ENCODE results near the gene PLSCR3.
"Not testable (repeated sequence)": the region's sequence is repeated elsewhere in the genome, so short reads cannot be mapped to it uniquely, and the experiment has no call there.

The PLSCR3 gene

DNA sequence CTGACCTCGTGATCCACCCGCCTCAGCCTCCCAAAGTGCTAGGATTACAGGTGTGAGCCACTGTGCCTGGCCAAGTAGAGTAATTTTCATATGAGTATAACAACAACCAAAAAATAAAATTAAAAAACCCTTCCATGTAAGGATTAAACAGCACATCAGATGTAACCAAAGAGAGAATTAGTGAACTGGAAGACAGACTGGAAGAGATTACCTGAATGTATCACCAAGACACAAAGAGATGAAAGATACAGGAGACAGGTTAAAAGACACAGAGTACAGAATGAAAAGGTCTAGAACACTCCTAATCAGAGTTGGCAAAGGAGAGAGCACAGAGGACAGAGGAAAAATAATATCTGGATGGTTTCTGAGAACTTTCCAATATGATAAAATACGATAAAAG is 15.2 kb downstream of the PLSCR3 start:
- DNase-seq = no peak

DNA sequence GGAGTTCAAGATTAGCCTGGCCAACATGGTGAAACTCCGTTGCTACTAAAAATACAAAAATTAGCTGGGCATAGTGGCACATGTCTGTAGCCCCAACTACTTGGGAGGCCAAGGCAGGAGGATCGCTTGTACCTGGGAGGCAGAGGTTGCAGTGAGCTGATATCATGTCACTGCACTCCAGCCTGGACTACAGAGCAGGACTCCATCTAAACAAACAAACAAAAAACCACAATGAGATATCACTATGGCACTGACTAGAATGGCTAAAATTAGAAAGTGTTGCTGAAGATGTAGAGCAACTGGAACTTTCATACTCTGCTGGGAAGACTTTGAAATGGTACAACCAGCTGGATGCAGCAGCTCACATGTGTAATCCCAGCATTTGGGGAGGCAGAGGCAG is 20.0 kb downstream of the PLSCR3 start:
- DNase-seq = no peak

DNA sequence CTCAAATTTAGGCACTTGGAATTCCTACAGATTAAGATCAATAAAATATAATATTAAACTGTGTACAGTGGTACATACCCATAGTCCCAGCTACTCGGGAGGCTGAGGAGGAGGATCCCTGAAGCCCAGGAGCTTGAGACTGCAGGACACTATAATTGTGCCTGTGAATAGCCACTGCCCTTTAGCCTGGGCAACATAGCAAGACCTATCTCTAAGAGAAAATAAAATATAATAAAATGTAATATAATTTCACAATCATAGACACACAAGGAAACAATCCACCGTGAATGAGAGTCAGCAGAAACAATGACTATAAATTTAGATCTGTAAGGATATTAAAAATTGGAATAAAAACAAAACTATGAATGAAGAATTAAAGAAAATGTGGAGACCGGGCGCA is 23.5 kb downstream of the PLSCR3 start:
- no peak for DNase-seq

DNA sequence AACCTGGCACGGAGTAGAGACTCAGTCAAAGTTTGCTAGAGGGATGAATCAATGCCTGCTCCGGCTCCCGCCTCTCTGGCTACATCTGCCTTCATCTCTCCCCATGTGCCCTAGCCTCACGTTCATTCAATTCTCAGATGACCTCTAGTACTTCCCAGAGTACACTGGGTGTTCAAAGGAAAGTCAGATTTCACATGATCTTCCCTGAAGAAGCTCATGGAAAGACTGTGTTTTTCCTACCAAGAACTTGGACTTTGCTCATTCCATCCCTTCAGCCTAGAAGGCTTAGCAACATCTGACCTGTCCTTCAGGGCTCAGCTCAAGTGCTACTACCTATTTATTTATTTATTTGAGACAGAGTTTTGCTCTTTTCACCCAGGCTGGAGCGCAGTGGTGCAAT is 24.5 kb downstream of the PLSCR3 start:
- DNase-seq = no peak

DNA sequence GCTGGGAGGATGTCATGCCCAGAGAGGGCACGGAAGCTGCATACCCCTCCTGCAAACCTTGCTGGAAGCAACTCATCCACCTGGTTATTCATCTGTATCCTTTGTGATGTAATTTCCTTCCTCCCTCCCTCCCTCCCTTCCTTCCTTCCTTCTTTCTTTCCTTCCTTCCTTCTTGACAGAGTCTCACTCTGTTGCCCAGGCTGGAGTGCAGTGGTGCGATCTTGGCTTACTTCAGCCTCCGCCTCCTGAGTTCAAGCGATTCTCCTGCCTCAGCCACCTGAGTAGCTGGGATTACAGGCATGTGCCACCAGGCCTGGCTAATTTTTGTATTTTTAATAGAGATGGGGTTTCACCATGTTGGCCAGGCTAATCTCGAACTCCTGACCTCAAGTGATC is 25.7 kb downstream of the PLSCR3 start:
- DNase-seq = not testable (repeated sequence)

DNA sequence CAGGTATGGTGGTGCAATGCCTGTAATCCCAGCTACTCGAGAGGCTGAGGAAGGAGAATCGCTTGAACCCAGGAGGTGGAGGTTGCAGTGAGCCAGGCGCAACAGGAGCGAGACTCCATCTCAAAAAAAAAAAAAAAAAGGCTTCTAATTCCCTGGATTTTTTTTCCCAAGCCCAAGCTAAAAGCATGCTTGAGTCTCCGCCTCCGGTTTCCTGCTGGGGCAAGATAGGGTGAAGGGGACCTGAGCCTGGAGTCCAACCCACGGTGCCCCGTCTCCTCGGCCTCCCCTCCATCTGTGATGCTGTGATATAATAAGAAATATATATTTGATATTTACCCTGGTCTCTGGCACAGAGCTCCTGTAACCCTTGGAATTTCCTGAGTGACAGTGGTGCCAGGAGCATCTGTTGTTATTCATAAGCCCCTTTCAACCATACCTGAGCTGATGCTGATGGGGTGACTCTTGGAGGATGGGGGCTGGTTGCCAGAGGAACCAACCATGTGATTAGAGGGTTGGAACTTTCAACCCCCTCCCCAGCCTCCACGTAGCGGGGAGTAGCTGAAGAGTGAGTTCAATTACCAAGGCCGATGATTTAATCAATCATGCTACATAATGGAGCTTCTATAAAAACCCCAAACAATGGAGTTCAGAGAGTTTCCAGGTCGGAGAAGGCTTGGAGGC is 26.3 kb downstream of the PLSCR3 start:
- DNase-seq = no peak

DNA sequence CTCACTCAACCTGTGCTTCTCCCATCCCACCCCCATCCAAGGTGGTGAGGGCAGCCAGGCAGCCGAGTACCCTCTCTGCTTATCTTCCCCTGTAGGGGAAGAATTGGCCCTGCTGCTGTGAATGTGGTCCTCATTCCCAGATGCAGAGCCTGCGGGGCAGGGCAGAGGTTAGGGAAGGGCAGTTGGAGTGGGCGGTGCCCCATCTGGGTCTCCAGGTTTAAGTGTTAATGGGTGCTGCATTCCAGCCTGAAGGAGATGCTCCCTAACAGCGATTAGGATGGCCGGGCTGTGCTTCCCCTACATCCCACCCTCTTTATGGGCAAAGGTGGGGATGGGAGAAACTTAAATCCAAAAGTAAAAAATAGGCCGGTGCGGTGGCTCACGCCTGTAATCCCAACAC is 27.2 kb downstream of the PLSCR3 start:
- DNase-seq = no peak

DNA sequence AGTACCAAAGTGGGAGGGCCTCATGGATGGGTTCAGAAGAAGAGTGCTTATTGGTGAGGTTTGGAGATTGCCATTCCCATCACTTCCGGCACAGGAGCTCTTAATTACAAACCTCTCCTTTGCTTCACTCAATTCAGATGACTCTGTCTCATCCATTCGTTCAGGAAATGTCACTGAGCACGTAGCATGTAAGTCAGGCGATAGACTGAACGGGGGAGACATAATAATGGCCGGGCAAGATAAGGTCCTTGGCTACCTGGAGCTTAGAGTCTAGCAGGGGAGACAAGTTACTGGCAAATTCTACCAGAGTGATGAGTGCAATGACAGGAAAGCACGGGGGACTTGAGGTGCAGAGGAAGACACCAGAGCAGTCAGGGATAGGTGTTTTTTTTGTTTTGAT is 28.4 kb downstream of the PLSCR3 start:
- not testable (repeated sequence) for DNase-seq

DNA sequence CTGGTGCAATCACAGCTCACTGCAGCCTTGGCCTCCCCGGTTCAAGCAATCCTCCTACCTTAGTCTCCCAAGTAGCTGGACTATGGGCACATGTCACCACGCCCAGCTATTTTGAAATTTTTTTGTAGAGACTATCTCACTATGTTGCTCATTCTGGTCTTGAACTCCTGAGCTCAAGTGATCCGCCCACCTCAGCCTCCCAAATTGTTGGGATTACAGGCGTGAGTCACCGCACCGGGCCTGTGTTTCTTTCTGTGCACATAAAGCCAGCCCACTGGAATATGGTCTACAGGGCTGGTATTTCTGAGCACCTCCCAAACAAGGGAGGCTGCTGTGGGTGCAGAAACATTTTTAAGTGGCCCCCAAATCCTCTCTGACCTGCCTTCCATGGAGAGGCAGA is 31.0 kb downstream of the PLSCR3 start:
- no peak for DNase-seq

DNA sequence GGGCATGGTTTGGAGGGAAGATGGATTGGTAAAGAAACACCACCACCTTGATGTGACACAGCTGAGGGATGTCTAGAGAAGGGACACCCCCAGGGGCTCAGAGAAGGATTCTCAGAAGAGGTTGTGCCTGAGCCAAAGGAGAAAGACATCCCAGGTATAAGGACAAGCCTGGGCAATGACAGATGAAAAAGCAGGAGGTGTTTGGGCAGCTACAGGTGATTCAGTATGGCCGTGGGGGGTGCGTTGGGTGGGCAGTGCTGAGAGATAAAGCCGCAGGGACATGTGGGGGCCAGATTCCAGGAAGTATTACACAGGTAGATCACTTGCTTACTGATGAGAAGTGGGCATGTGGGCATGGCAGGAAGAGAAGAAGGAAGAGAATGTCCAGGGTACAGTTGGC is 32.4 kb downstream of the PLSCR3 start:
- DNase-seq = no peak

DNA sequence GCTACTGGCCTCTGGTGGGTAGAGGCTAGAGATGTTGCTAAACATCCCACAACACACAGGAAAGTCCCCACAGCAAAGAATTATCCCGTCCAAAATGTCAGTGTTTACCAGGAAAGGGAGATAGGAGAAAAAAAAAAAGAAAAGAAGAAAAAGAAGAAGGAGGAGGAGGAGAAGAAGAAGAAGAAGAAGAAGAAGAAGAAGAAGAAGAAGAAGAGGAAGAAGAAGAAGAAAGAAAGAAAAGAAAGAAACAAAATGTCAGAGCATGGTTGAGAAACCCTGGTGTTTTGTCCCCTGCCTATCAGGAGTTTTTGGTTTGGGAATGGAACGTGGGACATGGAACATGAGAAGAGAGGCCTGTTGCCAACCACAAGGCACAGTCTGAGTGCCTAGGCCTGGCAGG is 36.9 kb downstream of the PLSCR3 start:
- DNase-seq = no peak

DNA sequence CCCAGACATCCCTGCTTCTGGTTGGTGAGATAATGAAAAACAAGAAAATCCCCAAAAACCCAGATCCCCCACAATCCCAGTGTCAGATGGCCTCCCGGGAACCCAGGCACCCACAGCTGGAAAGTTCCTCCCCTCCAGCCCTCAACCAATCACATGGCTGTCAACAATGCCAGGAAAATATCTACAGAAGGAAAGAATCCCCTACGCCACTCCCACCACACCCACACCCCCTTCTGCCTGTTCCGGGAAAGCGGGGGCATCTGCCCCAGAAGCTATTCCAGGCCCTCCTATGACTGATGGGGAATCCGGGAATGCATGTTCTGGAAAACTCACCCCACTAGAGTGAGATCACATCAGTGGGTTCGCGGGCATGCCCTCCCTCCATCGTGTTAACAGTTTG is 37.6 kb downstream of the PLSCR3 start:
- no peak for DNase-seq

DNA sequence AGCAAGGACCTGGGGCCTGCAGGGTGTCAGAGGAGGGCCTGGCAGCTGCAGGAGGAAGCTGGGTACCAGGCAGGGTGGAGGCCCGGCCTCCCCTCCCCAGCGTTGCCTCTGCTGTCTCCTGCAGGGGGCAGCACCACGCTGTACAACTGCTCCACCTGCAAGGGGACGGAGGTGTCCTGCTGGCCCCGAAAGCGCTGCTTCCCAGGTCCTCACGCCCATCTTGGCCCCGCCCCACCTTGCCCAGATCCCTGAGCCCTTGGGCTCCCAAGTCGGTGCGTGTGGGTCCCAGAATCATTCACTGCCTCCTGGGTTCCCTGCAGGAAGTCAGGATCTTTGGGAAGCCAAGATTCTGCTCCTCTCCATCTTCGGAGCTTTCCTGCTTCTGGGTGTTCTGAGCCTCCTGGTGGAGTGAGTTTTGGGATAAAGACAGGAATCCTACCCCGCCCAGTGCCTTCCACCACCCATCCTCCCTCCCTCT is 38.2 kb downstream of the PLSCR3 start:
- DNase-seq = peak; percentile 84

DNA sequence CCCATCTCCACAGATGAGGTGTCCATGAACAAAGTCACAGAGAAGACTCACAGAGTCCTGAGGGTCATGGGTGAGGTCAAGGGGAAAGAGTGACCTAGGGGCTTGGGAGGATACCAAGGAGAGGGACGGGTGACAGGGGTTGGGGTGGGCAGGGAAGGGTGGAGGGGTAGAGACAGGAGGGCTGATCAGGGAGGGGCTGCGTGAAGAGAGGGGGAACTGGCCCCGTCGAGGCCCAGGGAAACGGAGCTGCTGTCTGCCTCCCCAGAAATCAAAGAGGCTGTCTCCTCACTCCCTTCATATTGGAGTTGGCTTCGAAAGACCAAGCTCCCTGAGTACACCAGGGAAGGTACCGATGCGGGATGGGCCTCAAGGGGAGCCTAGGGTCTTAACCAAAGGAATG is 38.8 kb downstream of the PLSCR3 start:
- DNase-seq = no peak

DNA sequence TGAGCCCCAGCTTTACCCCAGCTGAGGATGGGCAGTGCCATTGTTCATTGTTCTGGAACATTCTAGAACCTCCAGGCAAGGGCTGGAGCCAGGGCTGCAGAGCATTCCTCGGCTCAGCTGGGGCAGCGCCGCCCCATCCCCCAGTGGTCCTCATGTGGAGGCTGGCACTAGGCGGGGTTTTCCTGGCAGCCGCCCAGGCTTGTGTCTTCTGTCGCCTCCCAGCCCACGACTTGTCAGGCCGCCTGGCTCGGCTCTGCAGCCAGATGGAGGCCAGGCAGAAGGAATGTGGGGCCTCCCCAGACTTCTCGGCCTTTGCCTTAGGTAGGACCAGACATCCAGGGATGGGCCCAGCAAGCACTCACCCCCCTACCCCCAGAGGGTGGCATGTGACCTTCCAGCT is 39.3 kb downstream of the PLSCR3 start, which contains the start of gene TMEM95:
Gene TMEM95, plus strand, starts transcription at position 104 of the 400 bp plus-strand sequence. Its CDS starts 49 bp downstream, at position 153.
- no peak for DNase-seq

DNA sequence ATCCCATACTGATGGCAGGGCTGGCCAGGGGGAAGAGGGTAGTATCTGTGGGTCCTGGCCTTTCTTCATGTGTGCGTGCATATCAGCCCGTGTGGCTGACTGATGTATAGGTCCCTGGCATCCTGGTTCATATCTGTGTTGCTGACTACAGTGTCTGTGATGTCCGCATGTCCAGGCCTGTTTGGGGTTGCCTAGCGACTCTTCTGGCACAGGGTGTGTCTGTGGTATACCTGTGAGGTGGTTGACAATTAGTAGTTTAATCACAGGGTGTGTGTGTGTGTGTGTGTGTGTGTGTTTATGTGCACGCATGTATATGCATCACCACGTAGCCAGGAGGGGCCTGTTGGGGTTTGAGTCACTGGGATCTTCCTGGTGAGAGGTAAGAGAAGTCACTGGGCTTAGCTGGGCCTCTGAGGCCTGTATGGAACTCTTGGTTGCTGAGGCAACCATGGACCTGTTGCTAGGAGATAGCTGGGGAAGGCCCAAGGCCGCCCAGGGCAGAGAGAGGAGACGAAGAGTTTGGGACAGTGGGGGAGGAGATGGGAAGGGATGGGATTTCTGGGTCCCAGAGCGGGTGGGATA is 40.0 kb downstream of the PLSCR3 start:
- DNase-seq = no peak

DNA sequence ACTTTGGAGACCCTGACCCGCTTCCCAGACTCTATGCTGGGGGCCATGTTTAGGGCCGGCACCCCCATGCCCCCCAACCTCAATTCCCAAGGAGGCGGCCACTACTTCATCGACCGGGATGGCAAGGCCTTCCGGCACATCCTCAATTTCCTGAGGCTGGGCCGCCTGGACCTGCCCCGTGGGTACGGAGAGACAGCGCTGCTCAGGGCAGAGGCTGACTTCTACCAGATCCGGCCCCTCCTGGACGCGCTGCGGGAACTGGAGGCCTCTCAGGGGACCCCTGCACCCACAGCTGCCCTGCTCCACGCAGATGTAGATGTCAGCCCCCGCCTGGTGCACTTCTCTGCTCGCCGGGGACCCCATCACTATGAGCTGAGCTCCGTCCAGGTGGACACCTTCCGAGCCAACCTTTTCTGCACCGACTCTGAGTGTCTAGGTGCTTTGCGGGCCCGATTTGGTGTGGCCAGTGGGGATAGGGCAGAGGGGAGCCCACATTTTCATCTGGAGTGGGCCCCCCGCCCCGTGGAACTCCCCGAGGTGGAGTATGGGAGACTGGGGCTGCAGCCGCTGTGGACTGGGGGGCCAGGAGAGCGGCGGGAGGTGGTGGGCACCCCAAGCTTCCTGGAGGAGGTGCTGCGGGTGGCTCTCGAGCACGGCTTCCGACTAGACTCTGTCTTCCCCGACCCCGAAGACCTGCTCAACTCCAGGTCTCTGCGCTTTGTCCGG is 41.3 kb downstream of the PLSCR3 start:
- no peak for DNase-seq

DNA sequence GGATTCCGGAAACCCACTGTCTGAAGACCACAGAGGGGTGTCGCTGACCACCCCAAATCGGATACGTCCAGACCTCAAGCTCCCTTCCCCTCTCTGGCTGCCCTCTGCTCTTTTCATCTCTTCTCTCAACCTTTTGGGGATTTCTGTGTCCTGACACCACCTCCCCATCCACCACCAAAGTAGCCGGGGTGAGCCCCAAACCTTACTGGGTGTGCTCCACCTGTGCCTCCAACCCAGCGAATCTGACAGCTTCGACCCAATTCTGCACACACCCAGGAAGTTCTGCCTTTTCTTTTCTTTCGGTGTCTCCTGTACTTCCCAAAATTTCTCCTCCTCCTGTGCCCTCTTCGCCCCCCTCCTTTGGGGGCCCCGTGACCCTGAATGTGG is 41.8 kb downstream of the PLSCR3 start:
- no peak for DNase-seq

DNA sequence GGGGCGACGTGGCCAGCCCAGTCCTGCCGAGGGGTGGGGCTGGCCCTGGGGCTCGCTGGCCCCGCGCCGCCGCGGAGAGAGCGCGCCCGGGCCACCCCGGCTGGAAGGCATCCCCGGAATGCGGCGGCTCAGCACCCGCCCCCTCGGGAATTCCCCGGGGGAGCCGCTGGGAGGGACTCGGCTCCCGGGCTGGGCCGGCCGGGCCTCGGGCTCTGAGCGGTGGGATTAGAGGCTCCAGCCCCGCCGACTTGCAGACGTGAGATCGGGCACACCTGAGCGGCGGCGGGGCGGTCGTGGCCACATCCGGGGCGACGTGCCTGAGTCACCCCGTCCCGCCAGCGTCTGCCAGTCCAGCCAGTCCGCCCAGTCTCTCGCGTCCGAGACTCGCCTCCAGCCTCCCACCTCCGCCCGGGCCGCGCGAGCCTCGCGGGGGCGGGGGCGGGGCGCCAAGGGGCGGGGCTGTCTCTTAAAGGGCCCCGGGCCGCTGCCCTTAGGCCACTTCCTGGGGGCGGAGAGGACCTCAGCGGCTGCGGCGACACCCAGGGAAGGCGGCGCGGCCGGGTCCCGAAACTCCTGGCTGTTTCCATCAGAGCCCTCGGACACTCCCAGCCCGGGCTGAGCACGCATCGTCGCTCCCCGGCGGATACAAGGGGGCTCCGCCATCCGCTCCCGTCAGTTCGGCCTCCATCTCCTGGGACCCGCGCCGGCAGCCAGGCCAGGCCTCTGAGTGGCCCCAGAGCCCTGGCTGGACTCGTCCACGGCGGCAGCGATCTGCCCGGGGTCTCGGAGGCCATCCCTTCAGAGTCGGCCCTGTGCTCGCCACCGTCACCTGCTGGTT is 42.4 kb downstream of the PLSCR3 start, which contains the start of gene KCTD11:
Gene KCTD11, plus strand, starts transcription at position 498 of the 838 bp plus-strand sequence.
- DNase-seq = peak; percentile 73

DNA sequence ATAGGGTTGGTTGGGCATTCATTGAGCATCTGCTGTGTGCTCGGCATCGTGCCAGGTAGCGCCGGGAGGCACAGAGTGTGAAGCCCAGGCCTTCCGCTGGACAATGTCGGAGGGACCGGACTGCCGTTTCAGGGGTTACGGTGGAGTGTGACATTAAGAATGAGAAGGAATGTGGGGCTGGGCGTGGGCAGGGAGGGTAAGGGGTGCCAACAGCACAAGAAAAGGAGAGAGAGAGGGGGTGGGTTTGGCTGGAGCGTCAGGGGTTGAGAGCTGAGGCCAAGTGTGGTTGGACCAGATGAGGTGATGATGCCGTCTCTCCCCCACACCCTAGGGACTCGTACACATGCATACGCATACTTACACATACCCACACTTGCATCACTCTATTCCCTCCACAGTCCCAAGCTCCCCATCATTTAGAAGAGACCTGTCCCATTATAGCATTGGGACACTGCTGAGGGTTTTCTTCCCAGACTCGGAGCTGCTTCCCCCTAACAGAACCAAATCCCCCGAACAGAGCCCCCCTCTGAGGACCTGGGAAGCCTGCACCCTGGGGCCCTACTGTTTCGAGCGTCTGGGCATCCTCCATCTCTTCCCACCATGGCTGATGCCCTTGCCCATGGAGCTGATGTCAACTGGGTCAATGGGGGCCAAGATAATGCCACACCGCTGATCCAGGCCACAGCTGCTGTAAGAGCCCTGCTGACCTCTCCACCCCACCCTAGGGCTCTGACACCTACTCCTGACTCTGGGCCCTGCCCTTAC is 45.7 kb downstream of the PLSCR3 start:
- DNase-seq = no peak

DNA sequence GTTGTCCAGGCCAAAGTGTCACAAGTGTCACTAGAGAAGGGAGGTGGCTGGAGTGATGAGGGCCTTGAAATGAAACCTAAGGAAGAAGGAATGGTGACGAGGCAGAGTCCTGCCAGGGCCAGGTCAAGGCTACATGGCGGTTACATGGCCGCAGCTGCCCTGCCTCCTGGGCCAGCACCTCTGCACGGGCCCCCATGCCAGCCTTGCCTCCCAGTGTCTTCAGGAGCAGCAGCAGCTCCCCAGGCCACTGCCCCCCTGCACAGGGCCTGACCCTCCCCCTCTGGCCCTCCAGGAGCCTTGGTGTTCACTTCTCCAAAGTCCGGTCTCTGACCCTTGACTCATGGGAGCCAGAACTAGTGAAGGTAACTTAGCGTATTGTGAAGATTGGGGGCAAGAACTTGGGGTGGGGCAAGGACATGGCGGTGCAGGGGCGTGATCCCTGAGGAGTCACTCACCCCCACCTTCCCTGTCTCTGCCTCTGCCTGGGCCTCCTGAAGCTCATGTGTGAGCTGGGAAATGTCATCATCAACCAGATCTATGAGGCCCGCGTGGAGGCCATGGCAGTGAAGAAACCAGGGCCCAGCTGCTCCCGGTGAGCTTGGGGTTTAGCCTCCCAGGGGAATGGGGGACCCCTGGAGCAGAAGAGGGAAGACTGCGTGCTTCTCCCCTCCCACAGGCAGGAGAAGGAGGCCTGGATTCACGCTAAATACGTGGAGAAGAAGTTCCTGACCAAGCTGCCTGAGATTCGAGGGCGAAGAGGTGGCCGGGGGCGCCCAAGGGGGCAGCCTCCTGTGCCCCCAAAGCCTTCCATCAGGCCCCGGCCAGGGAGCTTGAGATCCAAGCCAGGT is 46.5 kb downstream of the PLSCR3 start:
- no peak for DNase-seq

Data from activated CD8-positive, alpha-beta memory T cell treated with anti-CD3 and anti-CD28 coated beads, Interleukin-2, amount 50 U/mL, for 4 hours (primary cell).